GM21528 (cell line): ENCODE measurements around the gene MTERF2.
A peak's percentile ranks its signal among the peaks of the same experiment; 100 is the strongest.

Experiments used
- ATAC-seq: cut with Tn5 transposase; IDR thresholded peaks from one replicate; pipeline ENCODE4 v1.9.1; 2021; ENCODE audit warnings: mild to moderate bottlenecking, moderate library complexity; ENCODE audit not compliant: unreplicated experiment, low FRiP score

MTERF2 gene

GRCh38 chr12:106994579-106995220, 7.8 kb upstream of the MTERF2 start:
- no peak for ATAC-seq

GRCh38 chr12:106987846-106988245, 900 bp upstream of the MTERF2 start:
- ATAC-seq, result no peak

- ATAC-seq, result no peak
Measured at GRCh38 chr12:106986135-106986534, 811 bp downstream of the MTERF2 start.

- no peak for ATAC-seq
Measured at GRCh38 chr12:106985479-106985878, 1.5 kb downstream of the MTERF2 start.

- ATAC-seq, result no peak
Measured at GRCh38 chr12:106984588-106985137, 2.3 kb downstream of the MTERF2 start.

GRCh38 chr12:106982229-106982628, 4.7 kb downstream of the MTERF2 start:
- ATAC-seq, result no peak

GRCh38 chr12:106981788-106982187, 5.2 kb downstream of the MTERF2 start:
- no peak for ATAC-seq

- ATAC-seq, result no peak
Measured at GRCh38 chr12:106980944-106981343, 6.0 kb downstream of the MTERF2 start.

GRCh38 chr12:106978035-106978800, 8.7 kb downstream of the MTERF2 start:
- no peak for ATAC-seq

GRCh38 chr12:106976668-106977067, 10.3 kb downstream of the MTERF2 start:
- no peak for ATAC-seq

GRCh38 chr12:106975993-106976658, 10.8 kb downstream of the MTERF2 start:
- no peak for ATAC-seq

- no peak for ATAC-seq
Measured at GRCh38 chr12:106975098-106975497, 11.8 kb downstream of the MTERF2 start.

- peak; percentile 67 for ATAC-seq
Measured at GRCh38 chr12:106974511-106974910, 12.4 kb downstream of the MTERF2 start.

- ATAC-seq, result no peak
Measured at GRCh38 chr12:106973545-106973944, 13.4 kb downstream of the MTERF2 start.

- no peak for ATAC-seq
Measured at GRCh38 chr12:106971065-106971464, 15.9 kb downstream of the MTERF2 start.

GRCh38 chr12:106964526-106964925, 22.4 kb downstream of the MTERF2 start:
- no peak for ATAC-seq

GRCh38 chr12:106962286-106962685, 24.7 kb downstream of the MTERF2 start:
- ATAC-seq, result no peak

GRCh38 chr12:106960443-106960842, 26.5 kb downstream of the MTERF2 start:
- no peak for ATAC-seq

GRCh38 chr12:106957583-106957982, 29.4 kb downstream of the MTERF2 start:
- no peak for ATAC-seq

GRCh38 chr12:106956048-106956578, 30.8 kb downstream of the MTERF2 start:
- peak; percentile 44 for ATAC-seq
